DOHH2 (cell line): Measurements from ENCODE around the gene RARA.

Experiments
- H3F3A ChIP-seq: fragments of 200-600 bp; sonication (generic), shearing (Covaris generic); 2 replicates; pipeline ENCODE4 v1.6.0; 2016; ENCODE audit warnings: antibody characterized with exemption, mild to moderate bottlenecking; ENCODE audit not compliant: control insufficient read depth, insufficient read depth
- H3K27ac ChIP-seq: fragments of 200-600 bp; sonication (generic); 2 replicates; pipeline ENCODE4 v1.5.1; 2014; ENCODE audit warnings: low read depth, mild to moderate bottlenecking, low read length, moderate library complexity
- H3K27me3 ChIP-seq: fragments of 200-600 bp; sonication (generic); 2 replicates; pipeline ENCODE4 v1.6.1; 2014; ENCODE audit warnings: mild to moderate bottlenecking, low read length, mixed read lengths; ENCODE audit not compliant: control insufficient read depth
- H3K36me3 ChIP-seq: fragments of 200-600 bp; sonication (generic); 2 replicates; pipeline ENCODE4 v1.6.1; 2014; ENCODE audit warnings: mild to moderate bottlenecking, low read length, moderate library complexity, mixed read lengths; ENCODE audit not compliant: control insufficient read depth
- H3K4me1 ChIP-seq: fragments of 200-600 bp; sonication (generic); 2 replicates; pipeline ENCODE4 v1.6.1; 2014; ENCODE audit warnings: mild to moderate bottlenecking, low read length, mixed read lengths; ENCODE audit not compliant: control insufficient read depth
- H3K4me2 ChIP-seq: fragments of 200-600 bp; sonication (generic); 2 replicates; pipeline ENCODE4 v1.6.0; 2014; ENCODE audit warnings: mild to moderate bottlenecking, low read length, moderate library complexity
- H3K4me3 ChIP-seq: fragments of 200-600 bp; sonication (generic); 2 replicates; pipeline ENCODE4 v1.5.1; 2014; ENCODE audit warnings: mild to moderate bottlenecking, low read length, mixed read lengths
- H3K79me2 ChIP-seq: fragments of 200-600 bp; sonication (generic); 2 replicates; pipeline ENCODE4 v1.6.1; 2014; ENCODE audit warnings: mild to moderate bottlenecking, low read length, mixed read lengths; ENCODE audit not compliant: control insufficient read depth
- H3K9me2 ChIP-seq: fragments of 200-600 bp; sonication (generic); replicated peaks from 2 replicates; pipeline ENCODE4 v1.6.1; 2014; ENCODE audit warnings: mild to moderate bottlenecking, low read length, mixed read lengths; ENCODE audit not compliant: control insufficient read depth
- H3K9me3 ChIP-seq: fragments of 200-600 bp; sonication (generic); 2 replicates; pipeline ENCODE4 v1.6.1; 2014; ENCODE audit warnings: antibody characterized with exemption, low read length, mixed read lengths; ENCODE audit not compliant: control insufficient read depth, insufficient read depth
- H4K20me1 ChIP-seq: fragments of 200-600 bp; sonication (generic); 2 replicates; pipeline ENCODE4 v1.6.0; 2014; ENCODE audit warnings: low read depth, mild to moderate bottlenecking, antibody characterized with exemption, low read length, moderate library complexity; ENCODE audit not compliant: control insufficient read depth, insufficient read depth
- CTCF ChIP-seq: fragments of 200-600 bp; sonication (generic); IDR thresholded peaks from one replicate; pipeline ENCODE4 v1.5.1; 2014; ENCODE audit warnings: antibody characterized with exemption, mild to moderate bottlenecking, low read depth, low read length; ENCODE audit not compliant: poor library complexity, severe bottlenecking
- EZH2phosphoT487 ChIP-seq: fragments of 200-600 bp; sonication (generic); IDR thresholded peaks from 2 replicates; pipeline ENCODE4 v1.6.1; 2017; ENCODE audit warnings: borderline replicate concordance, mild to moderate bottlenecking, antibody characterized with exemption, low read length, moderate library complexity, mixed read lengths

Gene RARA

GRCh38 chr17:40361925-40362695 lies 53.1 kb downstream of the RARA start:
- Histone ChIP-seq H3K27ac (no peak overlapping the region), H3K4me1 (peaks cover 17% of the 10 kb centered on the region)

GRCh38 chr17:40362696-40363110 lies 53.7 kb downstream of the RARA start:
- peak overlapping the region; percentile 73 for H3K4me3 ChIP-seq
- no peaks in the 10 kb centered on the region for H3K9me3 ChIP-seq
- H3K4me1 ChIP-seq = peaks cover 17% of the 10 kb centered on the region

More at GRCh38 chr17:40361925-40362695, 53.1 kb downstream of the RARA start:
- Histone ChIP-seq H3K9me2 (no peaks in the 10 kb centered on the region), H3F3A (no peaks in the 10 kb centered on the region), H3K4me2 (peak overlapping the region; percentile 75), H3K36me3 (no peaks in the 10 kb centered on the region), H4K20me1 (no peaks in the 10 kb centered on the region), H3K79me2 (no peaks in the 10 kb centered on the region), H3K27me3 (no peaks in the 10 kb centered on the region), H3K4me3 (peak overlapping the region; percentile 73), H3K9me3 (no peaks in the 10 kb centered on the region)
- no peak for TF ChIP-seq EZH2phosphoT487
- no peak for TF ChIP-seq CTCF

GRCh38 chr17:40363111-40363827 lies 54.3 kb downstream of the RARA start:
- no peaks in the 10 kb centered on the region for H3F3A ChIP-seq
- no peaks in the 10 kb centered on the region for H3K27me3 ChIP-seq
- H3K4me1 ChIP-seq = peaks cover 17% of the 10 kb centered on the region
- no peaks in the 10 kb centered on the region for H3K36me3 ChIP-seq
- no peaks in the 10 kb centered on the region for H4K20me1 ChIP-seq
- TF ChIP-seq EZH2phosphoT487 (no peak), CTCF (no peak)
- H3K79me2 ChIP-seq = no peaks in the 10 kb centered on the region
- H3K9me2 ChIP-seq = no peaks in the 10 kb centered on the region
- peak overlapping the region; percentile 75 for H3K4me2 ChIP-seq
- no peaks in the 10 kb centered on the region for H3K9me3 ChIP-seq
- peak overlapping the region; percentile 73 for H3K4me3 ChIP-seq
- no peak overlapping the region for H3K27ac ChIP-seq

More at GRCh38 chr17:40362696-40363110, 53.7 kb downstream of the RARA start:
- H3F3A ChIP-seq = no peaks in the 10 kb centered on the region
- H3K27me3 ChIP-seq = no peaks in the 10 kb centered on the region
- H3K9me2 ChIP-seq = no peaks in the 10 kb centered on the region
- H4K20me1 ChIP-seq = no peaks in the 10 kb centered on the region
- no peak for TF ChIP-seq EZH2phosphoT487
- peak; percentile 92 for TF ChIP-seq CTCF
- H3K4me2 ChIP-seq = peak overlapping the region; percentile 75
- no peak overlapping the region for H3K27ac ChIP-seq
- H3K79me2 ChIP-seq = no peaks in the 10 kb centered on the region
- no peaks in the 10 kb centered on the region for H3K36me3 ChIP-seq
